ENCODE results near the gene SERF2. TPM values are rescaled to one million over a fixed set of nuclear protein-coding genes. Genes with fewer than 3 reads are reported as not detected.
A peak's percentile ranks its signal among the peaks of the same experiment; 100 is the strongest.

The SERF2 gene
- total and polyA plus RNA-seq, 10 of the 15 experiments (the other 5 are each of a cell fraction or from before 2014, with no cell fraction given), result 464 to 4,159 (median 1,014) TPM

GRCh38 chr15:43746245-43746902, 45.7 kb upstream of the SERF2 start, which contains the start of gene PDIA3 (continued):
- TF ChIP-seq ZNF687 (IDR thresholded peaks at IDR 0.05), result peak; percentile 76
- TF ChIP-seq NFYB (IDR thresholded peaks at IDR 0.05; ENCODE audit: insufficient read depth, low read depth, low read length), result peak; percentile 59; the same call in 1 of the 2 replicates
- peak in 1 of 2 experiments; percentile 66; a peak in 2 of 4 replicates for TF ChIP-seq BHLHE40 (IDR thresholded peaks at IDR 0.05; ENCODE audit: borderline replicate concordance in 1 of 2, low read depth in 2 of 2, low read length in 1 of 2)
- peak; percentile 84 for TF ChIP-seq NKRF (conservative IDR thresholded peaks at IDR 0.05)
